HFFc6 (cell line): Measurements from ENCODE around the gene AGPAT1. TPM values are rescaled to one million over a fixed set of nuclear protein-coding genes. Genes with fewer than 3 reads are reported as not detected.
"Not testable (repeated sequence)": the region's sequence is repeated elsewhere in the genome, so short reads cannot be mapped to it uniquely, and the experiment has no call there.

Experiments used
- DNase-seq: peaks from one replicate; pipeline ENCODE4 v3.0.0-alpha.2; 2018
- H3K27ac Mint-ChIP-seq: 2 replicates; pipeline ENCODE4 v1.8.0; 2020; ENCODE audit warnings: mild to moderate bottlenecking, mixed read lengths
- H3K27me3 Mint-ChIP-seq: 2 replicates; pipeline ENCODE4 v1.8.0; 2021; ENCODE audit warnings: mild to moderate bottlenecking, moderate library complexity, mixed read lengths; ENCODE audit not compliant: insufficient read depth
- H3K36me3 Mint-ChIP-seq: 2 replicates; pipeline ENCODE4 v1.8.0; 2021; ENCODE audit warnings: low read depth, mixed read lengths
- H3K4me1 Mint-ChIP-seq: 2 replicates; pipeline ENCODE4 v1.8.0; 2020; ENCODE audit warnings: low read depth, mixed read lengths
- H3K4me3 Mint-ChIP-seq: 2 replicates; pipeline ENCODE4 v1.8.0; 2020; ENCODE audit warnings: mild to moderate bottlenecking, moderate library complexity, mixed read lengths
- H3K9me3 Mint-ChIP-seq: 2 replicates; pipeline ENCODE4 v1.8.0; 2020; ENCODE audit warnings: mild to moderate bottlenecking, mixed read lengths
- total RNA-seq, 6 experiments: library from RNA; stranded (reverse); fragmentation: NEBNext Ultra II Directional; extraction: Animal tissue kit (Norgen Biotek cat#: 25700); gene quantifications; 2 replicates in 1 of 6; 3 replicates in 5 of 6; pipeline ENCODE4 v1.2.3, GENCODE V29; 2021
- TF ChIP-seq, protein P1 (sequence below): fragments of 200-600 bp; sonication (generic); IDR thresholded peaks from 2 replicates; pipeline ENCODE4 v1.5.0; 2021; ENCODE audit warnings: antibody characterized with exemption, mild to moderate bottlenecking

AGPAT1 gene
- total RNA-seq, 6 experiments from 2014 or later, result 88.8 to 114 (median 104) TPM

DNA sequence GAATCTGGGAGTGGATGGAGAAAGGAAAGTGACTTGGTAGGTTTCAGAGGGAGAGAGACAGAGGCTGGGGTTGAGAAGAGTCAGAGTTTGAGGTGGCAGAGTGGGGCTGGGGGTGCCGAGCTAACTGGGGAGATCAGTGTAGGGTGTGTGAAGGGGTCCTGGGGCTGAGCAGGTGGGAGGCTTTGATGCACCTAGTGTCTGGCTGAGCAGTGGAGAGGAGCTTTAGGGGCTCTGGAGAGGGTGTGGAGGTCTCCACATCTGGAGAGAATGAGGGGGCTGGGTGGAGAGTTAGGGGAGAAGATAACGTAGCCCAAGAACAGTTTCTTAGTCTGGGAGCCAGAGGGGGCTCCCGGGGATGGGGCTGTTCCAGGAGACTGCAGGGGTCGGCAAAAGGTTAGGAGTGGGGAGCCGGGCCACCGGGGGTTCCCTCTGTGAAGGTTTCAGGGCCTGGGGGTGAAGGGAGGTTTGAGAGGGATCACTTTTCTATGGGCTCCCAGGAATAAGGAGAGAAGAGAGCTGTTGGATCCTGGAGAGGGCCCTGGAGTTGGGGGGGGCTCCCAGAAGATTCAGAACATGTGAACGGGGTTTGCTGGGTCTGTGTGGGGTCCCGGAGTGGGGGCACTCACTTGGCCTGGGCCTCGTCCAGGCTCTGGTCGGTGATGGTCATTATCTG, 13.3 kb upstream of the AGPAT1 start:
- Mint-ChIP-seq H3K9me3 (no peaks in the 10 kb centered on the region), H3K4me3 (peak overlapping the region; percentile 93), H3K27me3 (peaks cover 2% of the 10 kb centered on the region; the same call in 1 of the 2 replicates), H3K4me1 (peaks cover 59% of the 10 kb centered on the region), H3K36me3 (peaks cover 19% of the 10 kb centered on the region), H3K27ac (peak overlapping the region; percentile 88)
- no peak for DNase-seq
- TF ChIP-seq, protein P1, sequence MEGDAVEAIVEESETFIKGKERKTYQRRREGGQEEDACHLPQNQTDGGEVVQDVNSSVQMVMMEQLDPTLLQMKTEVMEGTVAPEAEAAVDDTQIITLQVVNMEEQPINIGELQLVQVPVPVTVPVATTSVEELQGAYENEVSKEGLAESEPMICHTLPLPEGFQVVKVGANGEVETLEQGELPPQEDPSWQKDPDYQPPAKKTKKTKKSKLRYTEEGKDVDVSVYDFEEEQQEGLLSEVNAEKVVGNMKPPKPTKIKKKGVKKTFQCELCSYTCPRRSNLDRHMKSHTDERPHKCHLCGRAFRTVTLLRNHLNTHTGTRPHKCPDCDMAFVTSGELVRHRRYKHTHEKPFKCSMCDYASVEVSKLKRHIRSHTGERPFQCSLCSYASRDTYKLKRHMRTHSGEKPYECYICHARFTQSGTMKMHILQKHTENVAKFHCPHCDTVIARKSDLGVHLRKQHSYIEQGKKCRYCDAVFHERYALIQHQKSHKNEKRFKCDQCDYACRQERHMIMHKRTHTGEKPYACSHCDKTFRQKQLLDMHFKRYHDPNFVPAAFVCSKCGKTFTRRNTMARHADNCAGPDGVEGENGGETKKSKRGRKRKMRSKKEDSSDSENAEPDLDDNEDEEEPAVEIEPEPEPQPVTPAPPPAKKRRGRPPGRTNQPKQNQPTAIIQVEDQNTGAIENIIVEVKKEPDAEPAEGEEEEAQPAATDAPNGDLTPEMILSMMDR, result no peak

GRCh38 chr6:32188381-32189068, 12.6 kb upstream of the AGPAT1 start:
- Mint-ChIP-seq H3K9me3 (no peaks in the 10 kb centered on the region), H3K27ac (peak overlapping the region; percentile 88), H3K4me1 (peaks cover 53% of the 10 kb centered on the region), H3K27me3 (peaks cover 4% of the 10 kb centered on the region), H3K4me3 (peak overlapping the region; percentile 93), H3K36me3 (peaks cover 19% of the 10 kb centered on the region)
- TF ChIP-seq, protein P1, result no peak
- DNase-seq, result peak; percentile 14

- peaks cover 48% of the 10 kb centered on the region for H3K4me1 Mint-ChIP-seq
- H3K36me3 Mint-ChIP-seq, result peaks cover 19% of the 10 kb centered on the region
- H3K9me3 Mint-ChIP-seq, H3K27me3 Mint-ChIP-seq, DNase-seq: not testable (repeated sequence)
- peak overlapping the region; percentile 88 for H3K27ac Mint-ChIP-seq
- peak overlapping the region; percentile 93 for H3K4me3 Mint-ChIP-seq
These were observed 12.0 kb upstream of the AGPAT1 start for GRCh38 chr6:32187725-32188380.

DNA sequence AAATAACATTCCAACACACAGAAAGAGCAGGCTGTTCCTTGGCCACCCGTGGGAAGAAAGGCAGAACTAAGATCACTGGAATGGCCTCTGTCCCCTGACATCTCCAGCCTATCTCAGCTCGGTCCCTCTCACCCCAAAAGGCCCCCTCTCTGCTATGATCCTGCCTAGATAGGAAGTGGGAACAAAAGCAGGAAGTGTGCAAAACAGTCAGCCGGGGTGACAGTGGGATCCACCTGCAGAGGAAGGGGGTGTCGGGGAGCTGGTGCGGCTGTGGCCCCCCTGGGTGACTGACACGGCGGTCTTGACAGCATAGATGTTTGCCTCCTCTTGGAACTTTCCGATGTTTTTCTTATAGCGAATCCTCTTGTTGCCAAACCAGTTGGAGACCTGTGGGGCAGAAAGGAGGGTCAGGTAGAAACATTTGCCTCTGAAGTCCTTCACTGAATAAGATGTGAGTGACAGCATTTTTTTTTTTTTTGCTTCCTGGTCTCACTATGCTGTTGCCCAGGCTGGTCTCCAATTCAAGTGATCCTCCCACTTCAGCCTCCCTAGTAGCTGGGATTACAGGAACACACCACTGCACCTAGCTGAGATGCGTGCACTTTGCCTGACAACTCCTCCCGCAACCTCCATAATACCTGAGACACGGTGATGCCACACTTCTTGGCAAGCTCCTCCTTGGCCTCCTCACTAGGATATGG, 11.3 kb upstream of the AGPAT1 start:
- Mint-ChIP-seq H3K4me3 (peak overlapping the region; percentile 16; the same call in 1 of the 2 replicates), H3K9me3 (no peaks in the 10 kb centered on the region), H3K27me3 (peaks cover 4% of the 10 kb centered on the region), H3K4me1 (peaks cover 41% of the 10 kb centered on the region), H3K36me3 (peaks cover 19% of the 10 kb centered on the region), H3K27ac (peak overlapping the region; percentile 89)
- TF ChIP-seq, protein P1, result no peak
- no peak for DNase-seq

DNA sequence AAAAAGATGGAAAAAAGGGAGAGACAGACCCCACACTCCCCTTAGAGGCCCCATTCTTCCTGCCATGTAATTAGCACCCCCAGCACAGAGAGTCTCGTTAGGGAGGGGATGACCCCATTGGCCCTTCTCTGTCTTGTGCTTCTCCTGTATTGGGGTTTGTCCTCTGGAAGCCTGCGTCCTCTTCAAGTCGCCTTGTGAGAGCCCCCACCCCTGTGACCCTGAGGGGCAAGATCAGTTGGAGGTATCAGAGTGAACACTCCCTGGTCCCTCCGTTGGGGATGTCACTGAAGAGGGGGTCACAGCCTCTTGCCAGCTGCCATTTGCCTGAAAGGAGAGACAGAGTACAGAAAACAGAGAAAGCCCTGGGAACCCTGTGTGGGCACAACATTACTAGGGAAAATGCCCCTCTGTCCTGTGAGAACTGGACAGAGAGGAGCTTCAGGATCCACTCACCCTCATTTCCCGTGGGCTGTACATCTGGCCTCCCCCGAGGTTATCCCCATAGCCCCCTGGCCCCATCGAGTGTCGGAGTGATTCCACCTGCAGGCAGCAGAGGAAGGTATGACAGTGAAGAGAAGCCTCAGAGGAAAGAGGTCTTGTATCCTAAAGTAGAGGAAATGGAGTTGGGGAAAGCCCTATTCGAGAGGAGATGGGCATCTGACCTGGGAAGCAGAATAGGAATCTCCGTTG, 10.4 kb upstream of the AGPAT1 start:
- peaks cover 39% of the 10 kb centered on the region for H3K4me1 Mint-ChIP-seq

GRCh38 chr6:32185681-32186131, 9.8 kb upstream of the AGPAT1 start:
- Mint-ChIP-seq H3K36me3 (peaks cover 21% of the 10 kb centered on the region), H3K27ac (peak overlapping the region; percentile 89), H3K4me3 (peak overlapping the region; percentile 82), H3K4me1 (peaks cover 40% of the 10 kb centered on the region)
- peak; percentile 88 for DNase-seq
- not testable (repeated sequence) for H3K27me3 Mint-ChIP-seq, H3K9me3 Mint-ChIP-seq

More for the DNA sequence above, 10.4 kb upstream of the AGPAT1 start:
- H3K9me3 Mint-ChIP-seq, DNase-seq, H3K27me3 Mint-ChIP-seq: not testable (repeated sequence)
- H3K36me3 Mint-ChIP-seq, result peaks cover 19% of the 10 kb centered on the region
- H3K27ac Mint-ChIP-seq, result peak overlapping the region; percentile 89
- H3K4me3 Mint-ChIP-seq, result peak overlapping the region; percentile 16; the same call in 1 of the 2 replicates
